WTC11 (cell line): Measurements from ENCODE around the gene MAML3. TPM values are rescaled to one million over a fixed set of nuclear protein-coding genes. Genes with fewer than 3 reads are reported as not detected.

ENCODE experiments used
- ATAC-seq: fragments of 200-7000 bp; cut with Tn5 transposase; 2 replicates; pipeline ENCODE4 v1.10.0; 2021; ENCODE audit warnings: mild to moderate bottlenecking, moderate library complexity
- CTCF ChIA-PET: fragments of 300-600 bp; sonication (Branson Sonifier 250); formaldehyde crosslinking; loops from one replicate; lab custom pipeline; 2021; ENCODE audit warnings: antibody characterized with exemption; lab: Charles Lee
- POLR2A ChIA-PET: fragments of 350-600 bp; sonication (Branson Sonifier 250); formaldehyde crosslinking; loops from one replicate; lab custom pipeline; 2021; ENCODE audit warnings: antibody characterized with exemption; lab: Charles Lee
- DNase-seq: peaks from one replicate; pipeline ENCODE4 v3.0.0; 2021; ENCODE audit warnings: low spot score
- H3K27ac Mint-ChIP-seq: 2 replicates; pipeline ENCODE4 v1.8.0; 2021; ENCODE audit warnings: mixed read lengths
- H3K27me3 Mint-ChIP-seq: 2 replicates; pipeline ENCODE4 v1.8.0; 2021; ENCODE audit warnings: low read depth, mild to moderate bottlenecking, moderate library complexity, mixed read lengths
- H3K36me3 Mint-ChIP-seq: 2 replicates; pipeline ENCODE4 v1.8.0; 2021; ENCODE audit warnings: mixed read lengths
- H3K4me1 Mint-ChIP-seq: 2 replicates; pipeline ENCODE4 v1.8.0; 2022; ENCODE audit warnings: mixed read lengths
- H3K4me3 Mint-ChIP-seq: 2 replicates; pipeline ENCODE4 v1.8.0; 2021; ENCODE audit warnings: mild to moderate bottlenecking, moderate library complexity, mixed read lengths
- H3K9me3 Mint-ChIP-seq: 2 replicates; pipeline ENCODE4 v1.8.0; 2021; ENCODE audit warnings: mixed read lengths
- CBFB ChIP-seq: sonication (generic); formaldehyde crosslinking; IDR thresholded peaks from 2 replicates; pipeline ENCODE4 v1.8.1; 2022; ENCODE audit warnings: mild to moderate bottlenecking, low read depth, missing genetic modification reagents
- CREB1 ChIP-seq: sonication (generic); formaldehyde crosslinking; IDR thresholded peaks from 2 replicates; pipeline ENCODE4 v1.8.0; 2023; ENCODE audit warnings: mild to moderate bottlenecking, missing genetic modification reagents
- CTCF ChIP-seq: fragments of 200-600 bp; IDR thresholded peaks from 2 replicates; pipeline ENCODE4 v1.8.0; 2022; ENCODE audit warnings: antibody characterized with exemption
- E2F1 ChIP-seq: sonication (generic); formaldehyde crosslinking; IDR thresholded peaks from 2 replicates; pipeline ENCODE4 v1.8.0; 2022; ENCODE audit warnings: mild to moderate bottlenecking, missing genetic modification reagents
- E2F5 ChIP-seq: sonication (generic); formaldehyde crosslinking; IDR thresholded peaks from 2 replicates; pipeline ENCODE4 v1.8.1; 2022; ENCODE audit warnings: mild to moderate bottlenecking, moderate library complexity, missing genetic modification reagents
- EMX1 ChIP-seq: fragments of 250-450 bp; sonication (Bioruptor Pico); IDR thresholded peaks from 2 replicates; pipeline ENCODE4 v1.8.0; 2021; ENCODE audit warnings: mild to moderate bottlenecking
- FOXK1 ChIP-seq: sonication (generic); formaldehyde crosslinking; IDR thresholded peaks from 2 replicates; pipeline ENCODE4 v1.8.0; 2022; ENCODE audit warnings: mild to moderate bottlenecking, moderate library complexity, missing genetic modification reagents
- JAZF1 ChIP-seq: fragments of 250-450 bp; sonication (Bioruptor Pico); IDR thresholded peaks from 2 replicates; pipeline ENCODE4 v1.9.0; 2021; ENCODE audit warnings: moderate library complexity, mild to moderate bottlenecking, inconsistent platforms
- KAT7 ChIP-seq: sonication (generic); formaldehyde crosslinking; IDR thresholded peaks from 2 replicates; pipeline ENCODE4 v1.8.1; 2023; ENCODE audit warnings: missing genetic modification reagents, mild to moderate bottlenecking, borderline replicate concordance
- MYBL2 ChIP-seq: sonication (generic); formaldehyde crosslinking; IDR thresholded peaks from 2 replicates; pipeline ENCODE4 v1.8.1; 2023; ENCODE audit warnings: mild to moderate bottlenecking, moderate library complexity, missing genetic modification reagents
- NFE2L1 ChIP-seq: sonication (generic); formaldehyde crosslinking; IDR thresholded peaks from 2 replicates; pipeline ENCODE4 v1.8.1; 2023; ENCODE audit warnings: missing genetic modification reagents
- NFYB ChIP-seq: sonication (generic); formaldehyde crosslinking; conservative IDR thresholded peaks from 2 replicates; pipeline ENCODE4 v1.8.0; 2022; ENCODE audit warnings: low read depth, missing genetic modification reagents
- PREB ChIP-seq: sonication (generic); formaldehyde crosslinking; IDR thresholded peaks from 2 replicates; pipeline ENCODE4 v1.8.1; 2022; ENCODE audit warnings: mild to moderate bottlenecking, missing genetic modification reagents, moderate library complexity, borderline replicate concordance
- SOX15 ChIP-seq: fragments of 250-450 bp; sonication (Bioruptor Pico); IDR thresholded peaks from 2 replicates; pipeline ENCODE4 v1.9.0; 2021; ENCODE audit warnings: mild to moderate bottlenecking
- TEAD1 ChIP-seq: sonication (generic); formaldehyde crosslinking; IDR thresholded peaks from 2 replicates; pipeline ENCODE4 v1.8.0; 2022; ENCODE audit warnings: mild to moderate bottlenecking, missing genetic modification reagents
- TEAD4 ChIP-seq: sonication (generic); formaldehyde crosslinking; IDR thresholded peaks from 2 replicates; pipeline ENCODE4 v1.8.0; 2022; ENCODE audit warnings: mild to moderate bottlenecking, missing genetic modification reagents
- TP53 ChIP-seq: sonication (generic); formaldehyde crosslinking; IDR thresholded peaks from 2 replicates; pipeline ENCODE4 v1.8.1; 2023; ENCODE audit warnings: mild to moderate bottlenecking, missing genetic modification reagents
- USF1 ChIP-seq: sonication (generic); formaldehyde crosslinking; IDR thresholded peaks from 2 replicates; pipeline ENCODE4 v1.8.0; 2022; ENCODE audit warnings: mild to moderate bottlenecking, missing genetic modification reagents
- USF2 ChIP-seq: sonication (generic); formaldehyde crosslinking; IDR thresholded peaks from 2 replicates; pipeline ENCODE4 v1.8.1; 2023; ENCODE audit warnings: mild to moderate bottlenecking, missing genetic modification reagents, moderate library complexity
- ZNF138 ChIP-seq: sonication (generic); formaldehyde crosslinking; conservative IDR thresholded peaks from 2 replicates; pipeline ENCODE4 v1.8.1; 2022; ENCODE audit warnings: mild to moderate bottlenecking, moderate library complexity, missing genetic modification reagents
- ZNF317 ChIP-seq: sonication (generic); formaldehyde crosslinking; IDR thresholded peaks from 2 replicates; pipeline ENCODE4 v1.8.1; 2023; ENCODE audit warnings: low read depth, mild to moderate bottlenecking, moderate library complexity, missing genetic modification reagents, borderline replicate concordance
- ZNF423 ChIP-seq: fragments of 250-450 bp; sonication (Bioruptor Pico); IDR thresholded peaks from 2 replicates; pipeline ENCODE4 v2.1.2; 2022; ENCODE audit warnings: mild to moderate bottlenecking, moderate library complexity
- total RNA-seq: library from RNA; stranded (reverse); gene quantifications from 3 replicates; pipeline ENCODE4 v1.2.3, GENCODE V29; 2021

Gene MAML3
- total RNA-seq, 1 experiment from 2014 or later, result 7.4 TPM

GRCh38 chr4:140025470-140025869 is 128.5 kb downstream of the MAML3 start (continued):
- no peak for TF ChIP-seq USF1 (CRISPR knock-in tag)
- TF ChIP-seq, all 79 proteins: peak for 0

GRCh38 chr4:140020457-140021361 is 133.3 kb downstream of the MAML3 start:
- ATAC-seq (no peak), DNase-seq (no peak)
- H3K36me3 Mint-ChIP-seq, result peaks cover 8% of the 10 kb centered on the region
- ChIA-PET POLR2A (interaction anchor here (0.9 kb wide), 1 partner anchor 257 kb away, joined by 3 read pairs; no protein-coding TSS in a partner anchor), CTCF (interaction anchor here (0.6 to 2.1 kb wide), 3 partner anchors 8 to 310 kb away, joined by 3 to 6 read pairs (median 4); no protein-coding TSS in a partner anchor)
- H3K4me3 Mint-ChIP-seq, result no peak overlapping the region
- peaks cover 19% of the 10 kb centered on the region for H3K4me1 Mint-ChIP-seq
- no peaks in the 10 kb centered on the region for H3K27me3 Mint-ChIP-seq
- peaks cover 9% of the 10 kb centered on the region for H3K9me3 Mint-ChIP-seq
- TF ChIP-seq CBFB (CRISPR knock-in tag), result no peak
- TF ChIP-seq NFE2L1 (CRISPR knock-in tag), result no peak
- TF ChIP-seq KAT7 (CRISPR knock-in tag), result no peak
- TF ChIP-seq TP53 (CRISPR knock-in tag), result no peak
- no peak for TF ChIP-seq SOX15
- no peak for TF ChIP-seq JAZF1 (CRISPR knock-in tag)
- no peak for TF ChIP-seq ZNF138 (CRISPR knock-in tag)
- no peak for TF ChIP-seq USF2 (CRISPR knock-in tag)
- TF ChIP-seq NFYB, result no peak
- no peak for TF ChIP-seq MYBL2
- TF ChIP-seq USF1 (CRISPR knock-in tag), result no peak
- no peak for TF ChIP-seq FOXK1 (CRISPR knock-in tag)
- no peak for TF ChIP-seq EMX1 (CRISPR knock-in tag)
- no peak for TF ChIP-seq ZNF423 (CRISPR knock-in tag)
- TF ChIP-seq TEAD4 (CRISPR knock-in tag), result no peak
- TF ChIP-seq E2F5 (CRISPR knock-in tag), result no peak
- no peak overlapping the region for H3K27ac Mint-ChIP-seq

- H3K36me3 Mint-ChIP-seq, result peaks cover 8% of the 10 kb centered on the region
- H3K27ac Mint-ChIP-seq, result no peak overlapping the region
- POLR2A ChIA-PET, result interaction anchor here (0.9 kb wide), 1 partner anchor 258 kb away, joined by 3 read pairs; no protein-coding TSS in a partner anchor
- peaks cover 11% of the 10 kb centered on the region for H3K9me3 Mint-ChIP-seq
- no peaks in the 10 kb centered on the region for H3K27me3 Mint-ChIP-seq
- CTCF ChIA-PET, result interaction anchor here (1.0 to 2.1 kb wide), 2 partner anchors 30 to 311 kb away, joined by 4 to 5 read pairs; no protein-coding TSS in a partner anchor
- DNase-seq (no peak), ATAC-seq (no peak)
- H3K4me1 Mint-ChIP-seq, result peaks cover 18% of the 10 kb centered on the region
- no peak overlapping the region for H3K4me3 Mint-ChIP-seq
- TF ChIP-seq CREB1 (no peak), TEAD1 (CRISPR knock-in tag) (no peak), PREB (CRISPR knock-in tag) (no peak), CTCF (no peak), KAT7 (CRISPR knock-in tag) (no peak), ZNF317 (CRISPR knock-in tag) (no peak), TEAD4 (CRISPR knock-in tag) (no peak), E2F1 (no peak)
Observed at GRCh38 chr4:140019619-140020347, 134.2 kb downstream of the MAML3 start.
